Measurements from ENCODE around the gene BBS9. TPM values are rescaled to one million over a fixed set of nuclear protein-coding genes. Genes with fewer than 3 reads are reported as not detected.

BBS9 gene
- total RNA-seq, 1 donor from 2014 or later: 6.3 TPM

GRCh38 chr7:33422825-33423645 is 293.7 kb downstream of the BBS9 start:
- DNase-seq (ENCODE audit: low spot score) (peak; percentile 53), ATAC-seq (peak; percentile 91)

- DNase-seq (ENCODE audit: low spot score) (no peak), ATAC-seq (peak; percentile 54)
Observed at GRCh38 chr7:33423646-33424020, 294.3 kb downstream of the BBS9 start.

GRCh38 chr7:33425395-33425794 is 296.0 kb downstream of the BBS9 start:
- ATAC-seq: no peak
- DNase-seq (ENCODE audit: low spot score): no peak

GRCh38 chr7:33425929-33426678 is 296.7 kb downstream of the BBS9 start:
- DNase-seq (ENCODE audit: low spot score): no peak
- no peak for ATAC-seq

GRCh38 chr7:33428415-33428814 is 299.1 kb downstream of the BBS9 start:
- DNase-seq (ENCODE audit: low spot score) (no peak), ATAC-seq (no peak)

- ATAC-seq: no peak
- DNase-seq (ENCODE audit: low spot score): no peak
Observed at GRCh38 chr7:33431543-33431942, 302.2 kb downstream of the BBS9 start.

GRCh38 chr7:33432821-33433220 is 303.5 kb downstream of the BBS9 start:
- DNase-seq (ENCODE audit: low spot score) (no peak), ATAC-seq (no peak)

- no peak for DNase-seq (ENCODE audit: low spot score)
Observed at GRCh38 chr7:33433357-33433756, 304.0 kb downstream of the BBS9 start.

GRCh38 chr7:33444511-33444910 is 315.1 kb downstream of the BBS9 start:
- DNase-seq (ENCODE audit: low spot score): no peak
- no peak for ATAC-seq

More at GRCh38 chr7:33433357-33433756, 304.0 kb downstream of the BBS9 start:
- ATAC-seq: no peak

GRCh38 chr7:33446551-33446950 is 317.2 kb downstream of the BBS9 start:
- DNase-seq (ENCODE audit: low spot score): no peak
- no peak for ATAC-seq

GRCh38 chr7:33448035-33448434 is 318.7 kb downstream of the BBS9 start:
- no peak for DNase-seq (ENCODE audit: low spot score)
- ATAC-seq: peak; percentile 41

- ATAC-seq (no peak), DNase-seq (ENCODE audit: low spot score) (no peak)
Observed at GRCh38 chr7:33449847-33450246, 320.5 kb downstream of the BBS9 start.

- no peak for DNase-seq (ENCODE audit: low spot score)
- ATAC-seq: no peak
Observed at GRCh38 chr7:33452805-33453502, 323.6 kb downstream of the BBS9 start.

GRCh38 chr7:33457039-33457438 is 327.7 kb downstream of the BBS9 start:
- ATAC-seq: no peak
- no peak for DNase-seq (ENCODE audit: low spot score)

GRCh38 chr7:33458581-33458980 is 329.2 kb downstream of the BBS9 start:
- no peak for ATAC-seq
- no peak for DNase-seq (ENCODE audit: low spot score)

- DNase-seq (ENCODE audit: low spot score) (no peak), ATAC-seq (peak; percentile 75)
Observed at GRCh38 chr7:33459340-33459751, 330.0 kb downstream of the BBS9 start.

- DNase-seq (ENCODE audit: low spot score) (no peak), ATAC-seq (no peak)
Observed at GRCh38 chr7:33463131-33463530, 333.8 kb downstream of the BBS9 start.

GRCh38 chr7:33466203-33466602 is 336.8 kb downstream of the BBS9 start:
- DNase-seq (ENCODE audit: low spot score): no peak
- ATAC-seq: no peak

GRCh38 chr7:33471636-33472242 is 342.4 kb downstream of the BBS9 start:
- ATAC-seq (no peak), DNase-seq (ENCODE audit: low spot score) (no peak)

GRCh38 chr7:33472348-33473025 is 343.1 kb downstream of the BBS9 start:
- no peak for ATAC-seq
- DNase-seq (ENCODE audit: low spot score): no peak

Data from left lobe of liver (tissue), 2 donors.